ENCODE data around the gene COA1.

COA1 gene

DNA sequence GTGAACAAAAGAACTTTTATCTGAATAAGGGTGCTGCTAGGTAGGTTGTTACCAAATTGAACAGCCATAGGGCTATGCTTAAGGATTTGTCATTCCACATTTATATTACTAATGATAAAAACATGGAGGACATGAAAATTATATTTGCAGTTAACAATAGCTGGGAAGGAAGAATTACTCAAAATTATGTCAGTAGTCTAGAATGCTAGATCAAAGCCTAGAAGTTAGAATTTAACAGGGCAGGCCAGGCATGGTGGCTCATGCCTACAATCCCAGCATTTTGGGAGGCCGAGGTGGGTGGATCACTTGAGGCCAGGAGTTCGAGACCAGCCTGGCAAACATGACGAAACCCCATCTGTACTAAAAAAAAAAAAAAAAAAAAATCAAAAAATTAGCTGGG lies 137.0 kb downstream of the COA1 start:
- DNase-seq (ENCODE audit: low read depth in 2 of 2), result no peak

DNA sequence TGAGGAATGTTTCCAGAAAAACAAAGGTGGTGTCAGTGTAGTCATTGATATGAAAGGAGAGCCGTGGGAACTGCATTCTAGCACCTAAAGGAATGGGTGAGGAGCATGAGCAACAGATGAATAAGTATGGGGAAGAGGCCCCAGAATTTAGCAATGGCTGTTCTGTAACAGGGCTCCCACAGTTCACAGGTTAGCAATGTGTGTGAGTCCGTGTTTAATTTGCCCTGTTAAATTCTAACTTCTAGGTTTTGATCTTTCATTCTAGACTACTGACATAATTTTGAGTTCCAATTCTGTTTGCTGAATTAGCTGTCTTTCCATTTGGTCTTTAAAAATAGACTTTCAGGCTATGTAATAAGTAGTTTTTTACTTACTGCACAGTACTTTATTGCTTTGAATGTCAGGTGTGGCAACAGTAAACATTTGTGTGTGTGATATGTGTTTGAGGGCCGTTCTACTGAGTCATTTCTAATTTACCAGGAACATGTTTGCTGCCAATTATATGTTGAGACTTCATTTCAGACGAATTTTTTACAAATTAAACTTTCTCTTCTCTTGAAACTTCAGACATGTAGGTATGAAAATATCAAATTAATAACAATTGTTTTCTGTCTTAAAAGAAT lies 137.7 kb downstream of the COA1 start:
- no peak for DNase-seq (ENCODE audit: low read depth in 2 of 2)

DNA sequence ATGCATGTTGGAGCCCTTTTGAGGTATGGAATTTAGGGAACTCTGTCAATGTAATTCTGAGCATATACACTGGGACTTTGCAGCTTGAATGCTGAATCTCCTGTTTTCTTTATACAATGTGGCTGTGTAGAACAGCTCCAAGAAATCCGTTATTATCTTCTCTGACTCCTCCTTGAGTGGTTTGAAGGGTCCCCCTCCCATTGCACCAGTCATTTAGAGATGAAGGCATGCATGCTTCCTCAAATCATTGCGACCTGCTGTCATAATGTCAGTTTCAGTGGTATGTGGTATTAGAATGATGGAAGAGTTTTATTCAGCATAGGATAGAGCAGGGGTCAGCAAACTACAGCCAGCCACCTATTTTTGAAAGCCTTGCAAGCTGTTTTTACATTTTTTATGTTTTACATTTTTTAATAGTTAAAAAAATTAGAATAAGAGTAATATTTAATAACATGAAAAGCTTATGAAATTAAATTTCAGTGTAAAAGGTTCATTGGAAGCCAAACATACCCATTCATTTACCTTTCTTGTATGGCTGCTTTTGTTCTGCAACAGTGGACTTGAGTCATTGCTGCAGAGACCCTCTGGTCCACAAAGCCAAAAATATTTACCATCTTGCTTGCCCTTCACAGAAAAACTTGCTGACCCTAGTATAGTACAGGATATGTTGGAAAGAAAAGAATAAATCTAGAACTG lies 138.3 kb downstream of the COA1 start:
- no peak for DNase-seq (ENCODE audit: low read depth in 2 of 2)

DNA sequence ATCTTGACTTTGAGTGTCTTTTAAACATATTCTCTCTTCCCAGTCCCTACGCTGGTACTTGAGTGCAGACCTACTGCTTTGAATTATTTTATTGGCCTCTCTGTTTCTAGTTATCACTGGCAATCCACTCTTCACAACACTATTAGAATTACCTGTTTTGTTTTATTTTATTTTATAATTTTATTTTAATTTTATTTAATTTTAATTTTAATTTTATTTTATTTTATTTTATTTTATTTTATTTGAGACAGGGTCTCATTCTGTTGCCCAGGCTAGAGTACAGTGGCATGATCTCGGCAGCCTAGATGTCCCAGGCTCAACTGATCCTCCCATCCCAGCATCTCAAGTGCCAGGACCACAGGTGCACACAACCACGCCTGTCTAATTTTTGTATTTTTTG lies 139.6 kb downstream of the COA1 start:
- no peak for DNase-seq (ENCODE audit: low read depth in 2 of 2)

Data from fibroblast of skin of left biceps (primary cell).